GM23338 (cell line): ENCODE measurements around the gene CAMK1. TPM values are rescaled to one million over a fixed set of nuclear protein-coding genes. Genes with fewer than 3 reads are reported as not detected.

ENCODE experiments used
- ATAC-seq: fragments of 200-7000 bp; cut with Tn5 transposase; 3 replicates; pipeline ENCODE4 v1.9.1; 2020
- DNase-seq: peaks from one replicate; pipeline ENCODE4 v3.0.0-alpha.2; 2015; ENCODE audit warnings: low spot score
- H2AFZ ChIP-seq: fragments of 200-600 bp; sonication (generic); 2 replicates; pipeline ENCODE4 v1.8.0; 2016; ENCODE audit warnings: antibody characterized with exemption, mild to moderate bottlenecking, moderate library complexity
- H3F3A ChIP-seq: fragments of 200-600 bp; sonication (generic); replicated peaks from 2 replicates; pipeline ENCODE4 v1.8.0; 2017; ENCODE audit warnings: antibody characterized with exemption, mixed run types, low read depth
- H3K27ac ChIP-seq: fragments of 200-600 bp; sonication (generic); 2 replicates; pipeline ENCODE4 v1.6.1; 2016; ENCODE audit warnings: low read depth
- H3K27me3 ChIP-seq: fragments of 200-600 bp; sonication (generic); 2 replicates; pipeline ENCODE4 v1.8.0; 2016; ENCODE audit warnings: mild to moderate bottlenecking, mixed run types, moderate library complexity; ENCODE audit not compliant: insufficient read depth
- H3K36me3 ChIP-seq: fragments of 200-600 bp; sonication (generic); 2 replicates; pipeline ENCODE4 v1.8.0; 2016; ENCODE audit warnings: mild to moderate bottlenecking; ENCODE audit not compliant: insufficient read depth
- H3K4me1 ChIP-seq: fragments of 200-600 bp; sonication (generic); 2 replicates; pipeline ENCODE4 v1.8.0; 2016; ENCODE audit warnings: mild to moderate bottlenecking, moderate library complexity; ENCODE audit not compliant: insufficient read depth
- H3K4me2 ChIP-seq: fragments of 200-600 bp; sonication (generic); 2 replicates; pipeline ENCODE4 v1.7.1; 2017; ENCODE audit warnings: mixed run types
- H3K4me3 ChIP-seq: fragments of 200-600 bp; sonication (generic); 2 replicates; pipeline ENCODE4 v1.6.1; 2016; ENCODE audit warnings: mixed run types
- H3K79me2 ChIP-seq: fragments of 200-600 bp; sonication (generic); replicated peaks from 2 replicates; pipeline ENCODE4 v1.8.0; 2017; ENCODE audit warnings: mild to moderate bottlenecking; ENCODE audit not compliant: insufficient read depth
- H3K9me2 ChIP-seq: fragments of 200-600 bp; sonication (generic); 2 replicates; pipeline ENCODE4 v1.8.0; 2017; ENCODE audit not compliant: insufficient read depth
- H4K20me1 ChIP-seq: fragments of 200-600 bp; sonication (generic); replicated peaks from 2 replicates; pipeline ENCODE4 v1.8.0; 2017; ENCODE audit warnings: mild to moderate bottlenecking; ENCODE audit not compliant: insufficient read depth
- H3K27ac Mint-ChIP-seq: 2 replicates; pipeline ENCODE4 v1.8.0; 2020; ENCODE audit warnings: inconsistent platforms, mild to moderate bottlenecking, moderate library complexity, mixed read lengths
- H3K27me3 Mint-ChIP-seq: 3 replicates; pipeline ENCODE4 v1.8.0; 2022; ENCODE audit warnings: low read depth, mild to moderate bottlenecking, moderate library complexity, mixed read lengths, inconsistent platforms; ENCODE audit not compliant: insufficient read depth, poor library complexity
- H3K36me3 Mint-ChIP-seq: 3 replicates; pipeline ENCODE4 v1.8.0; 2021; ENCODE audit warnings: low read depth, mild to moderate bottlenecking, inconsistent platforms, moderate library complexity, mixed read lengths
- H3K4me1 Mint-ChIP-seq: 3 replicates; pipeline ENCODE4 v1.8.0; 2020; ENCODE audit warnings: mild to moderate bottlenecking, inconsistent platforms, mixed read lengths
- H3K4me3 Mint-ChIP-seq: 3 replicates; pipeline ENCODE4 v1.8.0; 2021; ENCODE audit warnings: moderate library complexity, mild to moderate bottlenecking, inconsistent platforms, mixed read lengths
- H3K9me3 Mint-ChIP-seq: 3 replicates; pipeline ENCODE4 v1.8.0; 2020; ENCODE audit warnings: moderate library complexity, mild to moderate bottlenecking, inconsistent platforms, mixed read lengths
- CREB1 ChIP-seq: fragments of 250-450 bp; sonication (Bioruptor Pico); IDR thresholded peaks from 2 replicates; pipeline ENCODE4 v1.5.0; 2020; ENCODE audit warnings: low read depth, mild to moderate bottlenecking, moderate library complexity
- EZH2phosphoT487 ChIP-seq: fragments of 200-600 bp; sonication (generic); IDR thresholded peaks from one replicate; pipeline ENCODE4 v1.8.1; 2018; ENCODE audit warnings: antibody characterized with exemption; ENCODE audit not compliant: unreplicated experiment
- NANOG ChIP-seq: IDR thresholded peaks from 2 replicates; pipeline ENCODE4 v1.6.1; 2016; ENCODE audit warnings: antibody characterized with exemption, borderline replicate concordance
- POLR2AphosphoS5 ChIP-seq: IDR thresholded peaks from 2 replicates; pipeline ENCODE4 v1.6.1; 2016; ENCODE audit warnings: antibody characterized with exemption, low read depth
- STAT1 ChIP-seq: IDR thresholded peaks from one replicate; pipeline ENCODE4 v1.6.1; 2016; ENCODE audit warnings: antibody characterized with exemption; ENCODE audit not compliant: unreplicated experiment
- ZNF114 ChIP-seq: fragments of 250-450 bp; sonication (Bioruptor Pico); IDR thresholded peaks from 2 replicates; pipeline ENCODE4 v1.5.0; 2020; ENCODE audit warnings: mild to moderate bottlenecking, moderate library complexity
- polyA plus RNA-seq: library from polyadenylated mRNA; unstranded; fragments of >200 nt; fragmentation: Nextera tagmentation; extraction: Ambion mirVana; gene quantifications from 2 replicates; pipeline ENCODE4 v1.2.1, GENCODE V29; 2016
- total RNA-seq: library from RNA; depleted of rRNA; stranded (reverse); fragments of >200 nt; shearing (Covaris generic); gene quantifications from 2 replicates; pipeline ENCODE4 v1.2.3, GENCODE V29; 2014
- TF ChIP-seq, protein P1 (sequence below): IDR thresholded peaks from one replicate; pipeline ENCODE4 v1.6.1; 2018; ENCODE audit warnings: antibody characterized with exemption; ENCODE audit not compliant: unreplicated experiment
- TF ChIP-seq, protein P2 (sequence below), 2 experiments: fragments of 200-600 bp in 1 of 2; sonication (generic) in 1 of 2; conservative IDR thresholded peaks; 2 replicates each; pipeline versions ENCODE4 v1.5.1 to v1.6.1; 2016 to 2017; ENCODE audit warnings: antibody characterized with exemption in 2 of 2, low read depth in 2 of 2, mild to moderate bottlenecking in 2 of 2, moderate library complexity in 1 of 2
- TF ChIP-seq, protein P3 (sequence below): IDR thresholded peaks from 2 replicates; pipeline ENCODE4 v1.6.1; 2016; ENCODE audit warnings: antibody characterized with exemption

CAMK1 gene
- total and polyA plus RNA-seq, 2 experiments from 2014 or later, result 4.4 TPM

DNA sequence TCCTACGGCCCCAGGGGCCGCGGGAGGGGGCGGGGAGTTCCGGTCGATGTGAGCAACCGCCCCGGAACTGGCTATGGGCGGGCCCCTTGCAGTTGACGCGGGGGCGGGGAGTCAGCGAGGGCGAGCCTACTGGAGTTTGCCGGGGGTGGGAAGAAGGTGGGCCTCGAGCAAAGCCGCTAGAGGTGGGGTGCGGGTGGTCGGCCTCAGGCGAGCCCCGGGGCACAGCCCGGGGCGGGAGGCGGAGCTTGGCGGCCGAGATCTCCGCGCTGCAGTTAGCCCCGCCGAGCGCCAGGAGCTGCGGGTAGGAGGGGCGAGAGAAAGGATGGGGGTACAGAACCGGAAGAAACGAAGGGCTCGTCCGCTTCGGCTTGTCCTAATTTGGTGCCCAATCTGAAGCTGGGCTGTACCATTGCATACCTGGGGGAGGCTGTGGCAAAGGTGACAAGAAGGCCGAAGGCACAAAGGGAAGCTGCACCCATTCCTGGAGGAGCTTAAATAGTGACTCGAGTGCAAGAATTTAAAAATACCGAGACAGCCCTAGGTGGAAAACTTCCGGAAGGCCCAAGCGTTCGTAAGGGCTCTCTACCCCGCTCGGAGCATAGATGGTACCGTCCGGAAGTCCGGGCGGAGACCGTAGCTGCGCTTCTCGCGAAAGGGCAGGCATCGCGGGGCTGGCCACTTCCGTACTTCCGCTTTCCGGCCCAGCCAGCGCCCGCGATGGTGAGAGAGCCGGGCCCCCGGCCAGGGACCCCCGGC, 22.8 kb upstream of the CAMK1 start, which contains the start of the genes ARPC4 and TADA3:
Gene ARPC4 (plus strand): TSS at position 678 of the 756 bp plus-strand sequence. CDS start 40 bp downstream, at position 718.
Gene TADA3 (minus strand): TSS at position 69 of the 756 bp plus-strand sequence. CDS start 1,007 bp downstream, outside the sequence.
- H3K36me3 Mint-ChIP-seq, result peaks cover 54% of the 10 kb centered on the region

More for the DNA sequence above, 22.8 kb upstream of the CAMK1 start, which contains the start of the genes ARPC4 and TADA3:
- peaks cover 14% of the 10 kb centered on the region; the same call in 1 of the 2 replicates for H3F3A ChIP-seq
- H3K4me3 ChIP-seq, result peak within 1 kb of the TSS; percentile 92
- H3K27ac Mint-ChIP-seq, result peak within 1 kb of the TSS; percentile 100
- H3K79me2 ChIP-seq, result peaks cover 40% of the 10 kb centered on the region
- no peaks in the 10 kb centered on the region; the same call in 1 of the 2 replicates for H4K20me1 ChIP-seq
- peak within 1 kb of the TSS; percentile 99 for H3K4me2 ChIP-seq
- peak within 1 kb of the TSS; percentile 73; the same call in 1 of the 2 replicates for H2AFZ ChIP-seq
- H3K4me3 Mint-ChIP-seq, result peak within 1 kb of the TSS; percentile 97
- TF ChIP-seq ZNF114 (CRISPR knock-in tag) (no peak), EZH2phosphoT487 (no peak), NANOG (no peak), POLR2AphosphoS5 (peak; percentile 76), STAT1 (no peak), CREB1 (CRISPR knock-in tag) (peak; percentile 23; the same call in 1 of the 2 replicates)
- TF ChIP-seq, protein P1, sequence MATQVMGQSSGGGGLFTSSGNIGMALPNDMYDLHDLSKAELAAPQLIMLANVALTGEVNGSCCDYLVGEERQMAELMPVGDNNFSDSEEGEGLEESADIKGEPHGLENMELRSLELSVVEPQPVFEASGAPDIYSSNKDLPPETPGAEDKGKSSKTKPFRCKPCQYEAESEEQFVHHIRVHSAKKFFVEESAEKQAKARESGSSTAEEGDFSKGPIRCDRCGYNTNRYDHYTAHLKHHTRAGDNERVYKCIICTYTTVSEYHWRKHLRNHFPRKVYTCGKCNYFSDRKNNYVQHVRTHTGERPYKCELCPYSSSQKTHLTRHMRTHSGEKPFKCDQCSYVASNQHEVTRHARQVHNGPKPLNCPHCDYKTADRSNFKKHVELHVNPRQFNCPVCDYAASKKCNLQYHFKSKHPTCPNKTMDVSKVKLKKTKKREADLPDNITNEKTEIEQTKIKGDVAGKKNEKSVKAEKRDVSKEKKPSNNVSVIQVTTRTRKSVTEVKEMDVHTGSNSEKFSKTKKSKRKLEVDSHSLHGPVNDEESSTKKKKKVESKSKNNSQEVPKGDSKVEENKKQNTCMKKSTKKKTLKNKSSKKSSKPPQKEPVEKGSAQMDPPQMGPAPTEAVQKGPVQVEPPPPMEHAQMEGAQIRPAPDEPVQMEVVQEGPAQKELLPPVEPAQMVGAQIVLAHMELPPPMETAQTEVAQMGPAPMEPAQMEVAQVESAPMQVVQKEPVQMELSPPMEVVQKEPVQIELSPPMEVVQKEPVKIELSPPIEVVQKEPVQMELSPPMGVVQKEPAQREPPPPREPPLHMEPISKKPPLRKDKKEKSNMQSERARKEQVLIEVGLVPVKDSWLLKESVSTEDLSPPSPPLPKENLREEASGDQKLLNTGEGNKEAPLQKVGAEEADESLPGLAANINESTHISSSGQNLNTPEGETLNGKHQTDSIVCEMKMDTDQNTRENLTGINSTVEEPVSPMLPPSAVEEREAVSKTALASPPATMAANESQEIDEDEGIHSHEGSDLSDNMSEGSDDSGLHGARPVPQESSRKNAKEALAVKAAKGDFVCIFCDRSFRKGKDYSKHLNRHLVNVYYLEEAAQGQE, result no peak
- TF ChIP-seq, protein P2, sequence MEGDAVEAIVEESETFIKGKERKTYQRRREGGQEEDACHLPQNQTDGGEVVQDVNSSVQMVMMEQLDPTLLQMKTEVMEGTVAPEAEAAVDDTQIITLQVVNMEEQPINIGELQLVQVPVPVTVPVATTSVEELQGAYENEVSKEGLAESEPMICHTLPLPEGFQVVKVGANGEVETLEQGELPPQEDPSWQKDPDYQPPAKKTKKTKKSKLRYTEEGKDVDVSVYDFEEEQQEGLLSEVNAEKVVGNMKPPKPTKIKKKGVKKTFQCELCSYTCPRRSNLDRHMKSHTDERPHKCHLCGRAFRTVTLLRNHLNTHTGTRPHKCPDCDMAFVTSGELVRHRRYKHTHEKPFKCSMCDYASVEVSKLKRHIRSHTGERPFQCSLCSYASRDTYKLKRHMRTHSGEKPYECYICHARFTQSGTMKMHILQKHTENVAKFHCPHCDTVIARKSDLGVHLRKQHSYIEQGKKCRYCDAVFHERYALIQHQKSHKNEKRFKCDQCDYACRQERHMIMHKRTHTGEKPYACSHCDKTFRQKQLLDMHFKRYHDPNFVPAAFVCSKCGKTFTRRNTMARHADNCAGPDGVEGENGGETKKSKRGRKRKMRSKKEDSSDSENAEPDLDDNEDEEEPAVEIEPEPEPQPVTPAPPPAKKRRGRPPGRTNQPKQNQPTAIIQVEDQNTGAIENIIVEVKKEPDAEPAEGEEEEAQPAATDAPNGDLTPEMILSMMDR (conservative IDR thresholded peaks at IDR 0.05; ENCODE audit: low read depth in 2 of 2), result no peak
- TF ChIP-seq, protein P3, sequence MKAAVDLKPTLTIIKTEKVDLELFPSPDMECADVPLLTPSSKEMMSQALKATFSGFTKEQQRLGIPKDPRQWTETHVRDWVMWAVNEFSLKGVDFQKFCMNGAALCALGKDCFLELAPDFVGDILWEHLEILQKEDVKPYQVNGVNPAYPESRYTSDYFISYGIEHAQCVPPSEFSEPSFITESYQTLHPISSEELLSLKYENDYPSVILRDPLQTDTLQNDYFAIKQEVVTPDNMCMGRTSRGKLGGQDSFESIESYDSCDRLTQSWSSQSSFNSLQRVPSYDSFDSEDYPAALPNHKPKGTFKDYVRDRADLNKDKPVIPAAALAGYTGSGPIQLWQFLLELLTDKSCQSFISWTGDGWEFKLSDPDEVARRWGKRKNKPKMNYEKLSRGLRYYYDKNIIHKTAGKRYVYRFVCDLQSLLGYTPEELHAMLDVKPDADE, result peak; percentile 76
- H3K4me1 Mint-ChIP-seq, result peaks cover 14% of the 10 kb centered on the region
- no peaks in the 10 kb centered on the region for H3K27me3 ChIP-seq
- DNase-seq (peak; percentile 97), ATAC-seq (peak; percentile 87)
- H3K36me3 ChIP-seq, result peaks cover 7% of the 10 kb centered on the region
- peaks cover 6% of the 10 kb centered on the region for H3K4me1 ChIP-seq
- 0 out of 2 replicates have a peak, but pooled peaks cover 3% of the 10 kb centered on the region for H3K9me2 ChIP-seq
- H3K27ac ChIP-seq, result peak within 1 kb of the TSS; percentile 99
- H3K27me3 Mint-ChIP-seq, result peaks cover 12% of the 10 kb centered on the region
- no peaks in the 10 kb centered on the region for H3K9me3 Mint-ChIP-seq
